Measurements from ENCODE around the gene ANKS1B.
"Not testable (repeated sequence)": the region's sequence is repeated elsewhere in the genome, so short reads cannot be mapped to it uniquely, and the experiment has no call there.

Gene ANKS1B

GRCh38 chr12:98973395-98973794 is 1011.3 kb downstream of the ANKS1B start:
- Histone ChIP-seq H3K9me3 (ENCODE audit: severe bottlenecking) (no peaks in the 10 kb centered on the region), H3K27ac (no peak overlapping the region), H3K36me3 (no peaks in the 10 kb centered on the region), H3K4me3 (ENCODE audit: low read depth, low read length) (no peak overlapping the region), H3K27me3 (ENCODE audit: insufficient read depth, low read depth, severe bottlenecking) (no peaks in the 10 kb centered on the region)
- TF ChIP-seq CTCF (IDR thresholded peaks at IDR 0.05; ENCODE audit: low read depth, low read length), result no peak
- DNase-seq, result no peak

GRCh38 chr12:98970950-98971349 is 1013.8 kb downstream of the ANKS1B start:
- Histone ChIP-seq H3K27ac (no peak overlapping the region), H3K36me3 (no peaks in the 10 kb centered on the region), H3K9me3 (ENCODE audit: severe bottlenecking) (no peaks in the 10 kb centered on the region), H3K4me3 (ENCODE audit: low read depth, low read length) (no peak overlapping the region), H3K27me3 (ENCODE audit: insufficient read depth, low read depth, severe bottlenecking) (no peaks in the 10 kb centered on the region)
- DNase-seq, result no peak
- no peak for TF ChIP-seq CTCF (IDR thresholded peaks at IDR 0.05; ENCODE audit: low read depth, low read length)

GRCh38 chr12:98970210-98970609 is 1014.5 kb downstream of the ANKS1B start:
- no peak overlapping the region for H3K4me3 ChIP-seq (ENCODE audit: low read depth, low read length)
- no peaks in the 10 kb centered on the region for H3K36me3 ChIP-seq
- no peak overlapping the region for H3K27ac ChIP-seq
- DNase-seq, result no peak
- H3K9me3 ChIP-seq (ENCODE audit: severe bottlenecking), result no peaks in the 10 kb centered on the region
- no peaks in the 10 kb centered on the region for H3K27me3 ChIP-seq (ENCODE audit: insufficient read depth, low read depth, severe bottlenecking)
- TF ChIP-seq CTCF (IDR thresholded peaks at IDR 0.05; ENCODE audit: low read depth, low read length), result no peak

GRCh38 chr12:98968896-98969295 is 1015.8 kb downstream of the ANKS1B start:
- no peaks in the 10 kb centered on the region for H3K27me3 ChIP-seq (ENCODE audit: insufficient read depth, low read depth, severe bottlenecking)
- no peaks in the 10 kb centered on the region for H3K9me3 ChIP-seq (ENCODE audit: severe bottlenecking)
- DNase-seq, result no peak
- H3K36me3 ChIP-seq, result no peaks in the 10 kb centered on the region
- H3K4me3 ChIP-seq (ENCODE audit: low read depth, low read length), result no peak overlapping the region
- H3K27ac ChIP-seq, result no peak overlapping the region
- no peak for TF ChIP-seq CTCF (IDR thresholded peaks at IDR 0.05; ENCODE audit: low read depth, low read length)

GRCh38 chr12:98957135-98957534 is 1027.6 kb downstream of the ANKS1B start:
- H3K27ac ChIP-seq; H3K36me3 ChIP-seq; H3K4me3 ChIP-seq (ENCODE audit: low read depth, low read length); H3K9me3 ChIP-seq (ENCODE audit: severe bottlenecking); H3K27me3 ChIP-seq (ENCODE audit: insufficient read depth, low read depth, severe bottlenecking); DNase-seq: not testable (repeated sequence)

GRCh38 chr12:98955284-98955683 is 1029.5 kb downstream of the ANKS1B start:
- Histone ChIP-seq H3K9me3 (ENCODE audit: severe bottlenecking) (no peaks in the 10 kb centered on the region), H3K27ac (no peak overlapping the region), H3K36me3 (no peaks in the 10 kb centered on the region), H3K27me3 (ENCODE audit: insufficient read depth, low read depth, severe bottlenecking) (no peaks in the 10 kb centered on the region), H3K4me3 (ENCODE audit: low read depth, low read length) (no peak overlapping the region)
- TF ChIP-seq CTCF (IDR thresholded peaks at IDR 0.05; ENCODE audit: low read depth, low read length), result peak; percentile 57
- peak; percentile 49 for DNase-seq
